ENCODE data around the gene TENT5C.

TENT5C gene

DNA sequence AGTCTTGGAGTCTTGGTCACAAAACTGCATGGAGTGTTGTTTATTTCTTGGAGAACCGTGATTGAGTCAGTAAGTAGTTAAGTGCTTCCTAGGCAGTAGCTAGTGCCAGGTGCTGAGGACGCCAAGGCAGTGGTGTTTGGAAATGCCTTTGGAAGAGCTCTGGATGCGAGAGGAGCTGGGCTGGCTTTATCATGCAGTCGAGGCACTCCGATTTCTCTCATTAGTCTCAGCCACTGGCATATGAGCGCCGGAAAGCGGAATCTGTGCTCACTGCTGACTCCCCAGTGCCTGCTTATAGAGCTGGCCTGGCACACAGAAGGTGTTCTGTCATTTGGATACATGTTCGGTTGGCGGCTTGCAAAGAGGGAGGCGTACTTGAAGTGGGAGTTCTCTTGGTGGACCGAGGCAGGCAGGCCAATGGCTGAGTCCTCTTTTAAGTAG is 3.6 kb downstream of the TENT5C start:
- Histone ChIP-seq H3K79me2 (ENCODE audit: control insufficient read depth, low read length) (no peaks in the 10 kb centered on the region), H3K36me3 (ENCODE audit: control insufficient read depth, low read length) (no peaks in the 10 kb centered on the region), H3K9me2 (replicated peaks; ENCODE audit: control insufficient read depth, low read length) (no peaks in the 10 kb centered on the region), H3K27ac (ENCODE audit: low read depth, low read length) (no peak overlapping the region), H3K4me1 (ENCODE audit: control insufficient read depth, low read length) (peaks cover 27% of the 10 kb centered on the region), H4K20me1 (ENCODE audit: control insufficient read depth, insufficient read depth, low read depth, low read length) (no peaks in the 10 kb centered on the region), H3F3A (ENCODE audit: control insufficient read depth, insufficient read depth) (no peaks in the 10 kb centered on the region), H3K4me2 (ENCODE audit: low read length) (no peak overlapping the region), H3K4me3 (ENCODE audit: low read length) (no peak overlapping the region), H3K9me3 (ENCODE audit: control insufficient read depth, insufficient read depth, low read length) (no peaks in the 10 kb centered on the region), H3K27me3 (ENCODE audit: control insufficient read depth, low read length) (peaks cover 60% of the 10 kb centered on the region)
- TF ChIP-seq EZH2phosphoT487 (IDR thresholded peaks at IDR 0.05; ENCODE audit: borderline replicate concordance, low read length), result no peak
- TF ChIP-seq CTCF (IDR thresholded peaks at IDR 0.05; ENCODE audit: low read depth, low read length, poor library complexity, severe bottlenecking), result no peak

- H3K36me3 ChIP-seq (ENCODE audit: control insufficient read depth, low read length), result no peaks in the 10 kb centered on the region
- H3F3A ChIP-seq (ENCODE audit: control insufficient read depth, insufficient read depth), result no peaks in the 10 kb centered on the region
- no peak overlapping the region for H3K4me2 ChIP-seq (ENCODE audit: low read length)
- no peaks in the 10 kb centered on the region for H3K79me2 ChIP-seq (ENCODE audit: control insufficient read depth, low read length)
- peaks cover 26% of the 10 kb centered on the region for H3K4me1 ChIP-seq (ENCODE audit: control insufficient read depth, low read length)
- no peaks in the 10 kb centered on the region for H3K9me3 ChIP-seq (ENCODE audit: control insufficient read depth, insufficient read depth, low read length)
- no peak overlapping the region for H3K27ac ChIP-seq (ENCODE audit: low read depth, low read length)
- H3K27me3 ChIP-seq (ENCODE audit: control insufficient read depth, low read length), result peaks cover 57% of the 10 kb centered on the region
- H3K4me3 ChIP-seq (ENCODE audit: low read length), result no peak overlapping the region
- no peaks in the 10 kb centered on the region for H3K9me2 ChIP-seq (replicated peaks; ENCODE audit: control insufficient read depth, low read length)
- H4K20me1 ChIP-seq (ENCODE audit: control insufficient read depth, insufficient read depth, low read depth, low read length), result no peaks in the 10 kb centered on the region
- TF ChIP-seq CTCF (IDR thresholded peaks at IDR 0.05; ENCODE audit: low read depth, low read length, poor library complexity, severe bottlenecking) (no peak), EZH2phosphoT487 (IDR thresholded peaks at IDR 0.05; ENCODE audit: borderline replicate concordance, low read length) (no peak)
These were observed 4.2 kb downstream of the TENT5C start for GRCh38 chr1:117610036-117610435.

DNA sequence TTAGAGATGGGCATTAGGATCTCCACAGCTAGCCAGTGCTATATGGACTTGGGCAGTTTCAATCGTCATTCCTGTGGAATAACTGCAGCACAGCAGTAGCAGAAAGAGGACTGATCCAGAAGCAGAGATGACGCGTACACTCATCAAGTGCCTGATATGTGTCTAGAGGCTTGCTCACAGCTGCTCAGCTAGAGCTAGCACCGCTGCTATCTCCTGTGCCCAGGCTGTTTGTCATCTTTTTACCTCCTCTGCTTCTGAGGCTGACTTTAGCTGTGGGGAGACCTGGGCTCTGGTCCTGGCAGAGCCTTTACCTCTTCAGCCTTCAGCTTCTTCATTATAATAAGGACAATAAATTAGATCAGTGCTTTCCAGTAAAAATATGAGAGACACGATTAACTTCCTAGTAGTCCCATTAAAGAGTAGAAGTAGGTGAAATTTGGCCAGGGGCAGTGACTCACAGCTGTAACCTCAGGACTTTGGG is 5.3 kb downstream of the TENT5C start:
- no peak for TF ChIP-seq CTCF (IDR thresholded peaks at IDR 0.05; ENCODE audit: low read depth, low read length, poor library complexity, severe bottlenecking)
- TF ChIP-seq EZH2phosphoT487 (IDR thresholded peaks at IDR 0.05; ENCODE audit: borderline replicate concordance, low read length), result no peak
- Histone ChIP-seq H4K20me1 (ENCODE audit: control insufficient read depth, insufficient read depth, low read depth, low read length) (no peaks in the 10 kb centered on the region), H3K27me3 (ENCODE audit: control insufficient read depth, low read length) (peaks cover 58% of the 10 kb centered on the region), H3K4me2 (ENCODE audit: low read length) (no peak overlapping the region), H3F3A (ENCODE audit: control insufficient read depth, insufficient read depth) (no peaks in the 10 kb centered on the region), H3K4me1 (ENCODE audit: control insufficient read depth, low read length) (peaks cover 19% of the 10 kb centered on the region), H3K9me3 (ENCODE audit: control insufficient read depth, insufficient read depth, low read length) (no peaks in the 10 kb centered on the region), H3K27ac (ENCODE audit: low read depth, low read length) (no peak overlapping the region), H3K79me2 (ENCODE audit: control insufficient read depth, low read length) (no peaks in the 10 kb centered on the region), H3K9me2 (replicated peaks; ENCODE audit: control insufficient read depth, low read length) (no peaks in the 10 kb centered on the region), H3K36me3 (ENCODE audit: control insufficient read depth, low read length) (no peaks in the 10 kb centered on the region), H3K4me3 (ENCODE audit: low read length) (no peak overlapping the region)

Data from DOHH2 (cell line).